Cardiac muscle cell (in vitro differentiated cells and primary cell): ENCODE results near the gene SLC5A9. TPM values are rescaled to one million over a fixed set of nuclear protein-coding genes. Genes with fewer than 3 reads are reported as not detected.

Source experiments
- DNase-seq, 2 donors: peaks; one replicate each; pipeline versions ENCODE4 v3.0.0 to v3.0.0-alpha.2; 2010 to 2017; ENCODE audit warnings: low read depth in 1 of 2, low spot score in 1 of 2
- H3K27ac ChIP-seq: fragments of 200-600 bp; sonication (generic); 2 replicates; pipeline ENCODE4 v1.5.1; 2016
- H3K27me3 ChIP-seq: fragments of 200-600 bp; sonication (generic); 2 replicates; pipeline ENCODE4 v1.6.0; 2016; ENCODE audit warnings: control low read depth
- H3K36me3 ChIP-seq: fragments of 200-600 bp; sonication (generic); 2 replicates; pipeline ENCODE4 v1.5.1; 2016; ENCODE audit warnings: control low read depth
- H3K4me1 ChIP-seq: fragments of 200-600 bp; sonication (generic); 2 replicates; pipeline ENCODE4 v1.8.1; 2017; ENCODE audit warnings: low read depth, mild to moderate bottlenecking, mixed run types
- H3K4me3 ChIP-seq: fragments of 200-600 bp; sonication (generic); 2 replicates; pipeline ENCODE4 v1.5.1; 2016; ENCODE audit warnings: mild to moderate bottlenecking
- H3K9me3 ChIP-seq: fragments of 200-600 bp; sonication (generic); 2 replicates; pipeline ENCODE4 v1.5.1; 2017; ENCODE audit warnings: low read depth, mild to moderate bottlenecking, control low read depth
- CTCF ChIP-seq: IDR thresholded peaks from 2 replicates; pipeline ENCODE4 v1.5.1; 2012; ENCODE audit warnings: low read depth, mild to moderate bottlenecking, low read length
- polyA plus RNA-seq: library from polyadenylated mRNA; unstranded; fragments of >200 nt; fragmentation: Nextera tagmentation; extraction: Ambion mirVana; gene quantifications from 2 replicates; pipeline ENCODE4 v1.2.1, GENCODE V29; 2016
- total RNA-seq: library from RNA; depleted of rRNA; stranded (reverse); fragments of >200 nt; gene quantifications from 2 replicates; pipeline ENCODE4 v1.2.3, GENCODE V29; 2016

The SLC5A9 gene
- total and polyA plus RNA-seq, 2 experiments from 2014 or later: 0.07 to 0.83 TPM

GRCh38 chr1:48245106-48245505, 22.6 kb downstream of the SLC5A9 start:
- Histone ChIP-seq H3K27me3 (no peaks in the 10 kb centered on the region), H3K9me3 (no peaks in the 10 kb centered on the region), H3K36me3 (no peaks in the 10 kb centered on the region), H3K4me1 (no peaks in the 10 kb centered on the region), H3K27ac (no peak overlapping the region), H3K4me3 (no peak overlapping the region)
- no peak for DNase-seq
- TF ChIP-seq CTCF: no peak

- no peaks in the 10 kb centered on the region for H3K27me3 ChIP-seq
- TF ChIP-seq CTCF: no peak
- no peaks in the 10 kb centered on the region for H3K9me3 ChIP-seq
- DNase-seq: no peak
- no peak overlapping the region for H3K27ac ChIP-seq
- no peaks in the 10 kb centered on the region for H3K4me1 ChIP-seq
- H3K36me3 ChIP-seq: no peaks in the 10 kb centered on the region
- no peak overlapping the region for H3K4me3 ChIP-seq
Measured at GRCh38 chr1:48246727-48247126, 24.2 kb downstream of the SLC5A9 start.

GRCh38 chr1:48248356-48248755, 25.8 kb downstream of the SLC5A9 start:
- no peak for TF ChIP-seq CTCF
- no peak for DNase-seq
- H3K4me1 ChIP-seq: no peaks in the 10 kb centered on the region
- H3K4me3 ChIP-seq: no peak overlapping the region
- H3K27ac ChIP-seq: no peak overlapping the region
- H3K9me3 ChIP-seq: no peaks in the 10 kb centered on the region
- H3K36me3 ChIP-seq: no peaks in the 10 kb centered on the region
- H3K27me3 ChIP-seq: no peaks in the 10 kb centered on the region

GRCh38 chr1:48249868-48250267, 27.4 kb downstream of the SLC5A9 start:
- H3K9me3 ChIP-seq: no peaks in the 10 kb centered on the region
- TF ChIP-seq CTCF: no peak
- no peak for DNase-seq

GRCh38 chr1:48250572-48250971, 28.1 kb downstream of the SLC5A9 start:
- no peaks in the 10 kb centered on the region for H3K27me3 ChIP-seq
- H3K36me3 ChIP-seq: no peaks in the 10 kb centered on the region
- no peak for DNase-seq
- no peaks in the 10 kb centered on the region for H3K9me3 ChIP-seq
- no peak for TF ChIP-seq CTCF
- H3K4me1 ChIP-seq: no peaks in the 10 kb centered on the region
- no peak overlapping the region for H3K27ac ChIP-seq
- no peak overlapping the region for H3K4me3 ChIP-seq

More at GRCh38 chr1:48249868-48250267, 27.4 kb downstream of the SLC5A9 start:
- no peaks in the 10 kb centered on the region for H3K4me1 ChIP-seq
- no peak overlapping the region for H3K4me3 ChIP-seq
- no peak overlapping the region for H3K27ac ChIP-seq
- H3K27me3 ChIP-seq: no peaks in the 10 kb centered on the region
- no peaks in the 10 kb centered on the region for H3K36me3 ChIP-seq

- DNase-seq: no peak
- H3K27ac ChIP-seq: no peak overlapping the region
Measured at GRCh38 chr1:48251323-48251722, 28.8 kb downstream of the SLC5A9 start.

More at GRCh38 chr1:48251323-48251722, 28.8 kb downstream of the SLC5A9 start:
- Histone ChIP-seq H3K4me1 (no peaks in the 10 kb centered on the region), H3K36me3 (no peaks in the 10 kb centered on the region), H3K27me3 (no peaks in the 10 kb centered on the region), H3K9me3 (no peaks in the 10 kb centered on the region), H3K4me3 (no peak overlapping the region)
- no peak for TF ChIP-seq CTCF
